Ascending aorta (tissue), 2 donors: ENCODE data around the gene EXD2. TPM values are rescaled to one million over a fixed set of nuclear protein-coding genes. Genes with fewer than 3 reads are reported as not detected.

Experiments used
- DNase-seq, 2 donors: peaks; one replicate each; pipeline ENCODE4 v3.0.0-alpha.2; 2019; ENCODE audit warnings: low spot score in 2 of 2
- H3K27ac ChIP-seq, 2 donors: fragments of 200-600 bp; sonication (generic); one replicate each; pipeline ENCODE4 v1.5.1; 2016 to 2017; ENCODE audit warnings: mild to moderate bottlenecking in 1 of 2
- H3K27me3 ChIP-seq: fragments of 200-600 bp; sonication (generic); one replicate; pipeline ENCODE4 v1.5.1; 2017
- H3K36me3 ChIP-seq, 2 donors: fragments of 200-600 bp; sonication (generic); one replicate each; pipeline ENCODE4 v1.5.1; 2016
- H3K4me1 ChIP-seq, 2 donors: fragments of 200-600 bp; sonication (generic); one replicate each; pipeline ENCODE4 v1.5.1; 2016 to 2017; ENCODE audit warnings: mild to moderate bottlenecking in 1 of 2
- H3K4me3 ChIP-seq, 2 donors: fragments of 200-600 bp; sonication (generic); one replicate each; pipeline ENCODE4 v1.5.1; 2016 to 2017; ENCODE audit warnings: mild to moderate bottlenecking in 1 of 2
- H3K9me3 ChIP-seq, 2 donors: fragments of 200-600 bp; sonication (generic); one replicate each; pipeline ENCODE4 v1.5.1; 2016
- intact Hi-C: fragments of 100-400 bp; cut with DNase I; formaldehyde crosslinking; loops from one replicate; pipeline ENCODE4 v1.15.1; 2023
- total RNA-seq: library from RNA; depleted of rRNA; stranded (reverse); fragments of >200 nt; gene quantifications from one replicate; pipeline ENCODE4 v1.1.0, GENCODE V29; 2016
- TF ChIP-seq, protein P1 (sequence below), 3 experiments: fragments of 200-600 bp in 2 of 3; fragments of 450-650 bp in 1 of 3; sonication (generic) in 2 of 3; IDR thresholded peaks; one replicate each; pipeline ENCODE4 v1.5.1; 2016 to 2019; ENCODE audit warnings: antibody characterized with exemption in 3 of 3, mild to moderate bottlenecking in 1 of 3, moderate library complexity in 1 of 3

EXD2 gene
- total RNA-seq, 1 donor from 2014 or later, result 17.2 TPM

DNA sequence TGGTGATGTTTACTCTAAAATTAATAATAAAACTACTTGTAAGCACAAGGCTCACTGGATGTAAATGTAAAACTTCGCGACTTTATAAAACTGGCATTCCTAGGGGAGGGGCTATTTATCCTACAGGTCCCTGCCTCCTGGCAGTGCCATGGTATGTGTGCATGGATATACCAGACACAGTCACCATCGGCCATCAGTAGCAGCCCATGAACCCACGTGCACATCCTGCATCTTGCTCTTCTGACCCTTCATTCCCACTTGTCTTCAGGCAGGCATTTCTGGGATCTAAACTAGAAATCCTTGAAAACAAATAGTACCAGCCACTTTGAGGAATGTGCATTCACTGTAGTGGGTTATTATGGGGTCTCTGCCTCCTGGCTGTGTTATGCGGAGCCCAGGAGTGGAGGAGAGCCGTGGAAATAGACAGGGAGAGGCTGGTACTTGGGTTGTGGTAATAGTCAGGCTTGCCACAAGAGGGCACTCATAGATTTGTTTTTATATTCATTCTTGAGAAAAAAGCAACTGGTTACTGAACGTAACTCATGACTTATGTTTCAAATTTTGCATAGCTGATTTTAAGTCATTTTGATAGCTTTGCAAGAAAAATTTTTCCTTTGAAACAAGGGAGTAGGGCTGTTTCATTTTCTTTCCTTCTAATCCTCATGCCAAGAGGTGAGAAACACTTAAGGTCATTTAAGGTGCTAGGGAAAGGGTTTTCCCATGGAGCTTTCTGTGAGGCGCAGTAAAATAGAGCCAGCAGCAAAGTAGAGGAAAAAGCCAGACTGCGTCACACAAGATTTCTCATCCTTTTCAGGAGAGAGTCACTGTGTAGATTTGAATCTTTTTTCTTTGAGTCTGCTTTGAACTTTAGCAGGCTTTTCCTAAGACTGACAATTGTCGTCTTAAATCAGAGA is 51.3 kb downstream of the EXD2 start:
- TF ChIP-seq, protein P1, sequence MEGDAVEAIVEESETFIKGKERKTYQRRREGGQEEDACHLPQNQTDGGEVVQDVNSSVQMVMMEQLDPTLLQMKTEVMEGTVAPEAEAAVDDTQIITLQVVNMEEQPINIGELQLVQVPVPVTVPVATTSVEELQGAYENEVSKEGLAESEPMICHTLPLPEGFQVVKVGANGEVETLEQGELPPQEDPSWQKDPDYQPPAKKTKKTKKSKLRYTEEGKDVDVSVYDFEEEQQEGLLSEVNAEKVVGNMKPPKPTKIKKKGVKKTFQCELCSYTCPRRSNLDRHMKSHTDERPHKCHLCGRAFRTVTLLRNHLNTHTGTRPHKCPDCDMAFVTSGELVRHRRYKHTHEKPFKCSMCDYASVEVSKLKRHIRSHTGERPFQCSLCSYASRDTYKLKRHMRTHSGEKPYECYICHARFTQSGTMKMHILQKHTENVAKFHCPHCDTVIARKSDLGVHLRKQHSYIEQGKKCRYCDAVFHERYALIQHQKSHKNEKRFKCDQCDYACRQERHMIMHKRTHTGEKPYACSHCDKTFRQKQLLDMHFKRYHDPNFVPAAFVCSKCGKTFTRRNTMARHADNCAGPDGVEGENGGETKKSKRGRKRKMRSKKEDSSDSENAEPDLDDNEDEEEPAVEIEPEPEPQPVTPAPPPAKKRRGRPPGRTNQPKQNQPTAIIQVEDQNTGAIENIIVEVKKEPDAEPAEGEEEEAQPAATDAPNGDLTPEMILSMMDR (IDR thresholded peaks at IDR 0.05), result peak; percentile 84 to 88 (median 86)
- Histone ChIP-seq H3K36me3 (peaks cover 25 to 37% of the 10 kb centered on the region in 2 donors), H3K4me1 (no peaks in the 10 kb centered on the region), H3K27me3 (no peaks in the 10 kb centered on the region), H3K9me3 (no peaks in the 10 kb centered on the region), H3K4me3 (peak overlapping the region in 1 of 2 donors; percentile 50), H3K27ac (peak overlapping the region; percentile 15 to 66)
- intact Hi-C loops, result loop anchor here (1.0 to 2.0 kb wide), 4 partner anchors 18 to 218 kb away; partner anchors contain the start of gene GALNT16
- peak in 1 of 2 donors; percentile 85 for DNase-seq

DNA sequence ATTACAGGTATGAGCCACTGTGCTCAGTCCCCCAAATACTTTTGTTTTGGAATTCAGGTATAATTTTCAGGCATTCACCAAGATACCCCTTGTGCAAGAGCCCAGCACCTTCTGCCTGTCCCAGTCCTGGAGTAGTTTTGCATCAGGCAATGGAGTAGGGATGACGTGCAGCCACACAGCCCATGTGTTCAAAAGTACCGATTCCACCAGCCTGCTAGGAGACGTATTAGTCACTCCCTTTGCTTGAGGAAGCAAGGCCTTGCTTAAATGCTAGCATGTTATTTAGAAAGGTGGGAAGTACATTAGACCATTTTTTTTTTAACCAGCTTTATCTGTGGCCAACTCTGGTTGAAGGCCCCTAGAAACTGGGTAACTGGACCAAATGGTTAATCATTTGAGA is 53.6 kb downstream of the EXD2 start:
- no peaks in the 10 kb centered on the region for H3K9me3 ChIP-seq
- peak in 1 of 2 donors; percentile 13 for DNase-seq
- H3K4me3 ChIP-seq, result no peak overlapping the region
- H3K27me3 ChIP-seq, result no peaks in the 10 kb centered on the region
- peaks cover 0 to 8% of the 10 kb centered on the region in 2 donors for H3K4me1 ChIP-seq
- H3K27ac ChIP-seq, result no peak overlapping the region
- H3K36me3 ChIP-seq, result peaks cover 9 to 17% of the 10 kb centered on the region in 2 donors
- TF ChIP-seq, protein P1 (IDR thresholded peaks at IDR 0.05), result no peak
- intact Hi-C loops, result no loop called here

DNA sequence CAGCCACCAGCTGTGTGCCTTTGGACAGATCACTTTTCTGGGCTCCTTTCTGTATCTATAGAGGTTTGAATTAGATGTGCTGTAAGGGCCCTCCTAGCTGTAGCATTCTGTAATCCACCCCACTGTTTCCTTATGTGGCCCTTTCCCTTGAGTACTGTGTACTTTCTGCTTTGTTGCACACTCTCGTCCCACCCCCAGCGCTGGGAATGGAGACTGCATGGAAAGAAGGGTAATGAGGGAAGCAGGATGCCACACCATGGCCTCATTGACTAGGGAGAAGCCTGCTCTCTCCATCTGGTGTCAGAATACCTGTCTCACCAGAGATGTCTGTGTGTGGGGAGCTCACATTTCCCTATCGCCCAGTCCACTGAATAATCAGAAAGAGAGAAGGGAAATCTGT is 55.0 kb downstream of the EXD2 start:
- Histone ChIP-seq H3K36me3 (peaks cover 0 to 4% of the 10 kb centered on the region in 2 donors), H3K9me3 (no peaks in the 10 kb centered on the region), H3K27ac (no peak overlapping the region), H3K27me3 (no peaks in the 10 kb centered on the region), H3K4me3 (no peak overlapping the region), H3K4me1 (peaks cover 0 to 8% of the 10 kb centered on the region in 2 donors)
- intact Hi-C loops, result no loop called here
- DNase-seq, result no peak
- TF ChIP-seq, protein P1 (IDR thresholded peaks at IDR 0.05), result no peak

DNA sequence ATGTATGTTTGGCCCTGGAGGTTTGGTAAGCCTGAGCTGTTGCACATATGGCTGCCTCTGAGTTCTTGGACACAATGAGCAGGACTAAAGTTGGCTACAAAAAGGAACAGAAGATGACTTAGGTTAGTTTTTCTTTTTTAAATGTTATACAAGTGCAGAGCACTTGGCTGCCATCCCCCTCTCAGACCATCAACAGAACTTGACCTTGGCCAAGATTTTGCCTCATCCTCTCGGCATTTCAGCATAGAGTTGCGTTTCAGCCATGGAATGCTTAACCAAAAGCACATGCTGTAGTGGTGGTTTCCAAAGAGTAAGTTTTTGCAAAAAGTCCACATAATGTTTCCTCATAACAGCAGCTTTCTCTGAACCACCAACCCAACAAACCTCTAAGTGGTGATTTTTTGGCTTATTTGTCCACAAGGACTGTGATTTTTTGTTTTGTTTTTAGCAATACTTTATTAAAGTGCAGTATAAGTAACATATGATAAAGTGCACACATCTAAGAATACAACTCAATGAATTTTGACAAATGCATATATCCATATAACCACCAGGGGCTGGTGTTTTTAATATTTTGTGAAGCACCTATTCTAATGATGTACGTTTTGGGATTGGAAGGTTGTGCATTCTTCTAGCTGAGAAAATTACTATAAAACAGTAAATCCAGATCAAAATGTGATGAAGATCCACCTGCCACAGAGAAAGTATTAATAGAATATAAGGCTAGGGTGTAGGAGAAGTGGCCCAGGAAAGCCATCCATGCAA is 56.6 kb downstream of the EXD2 start:
- H3K36me3 ChIP-seq, result no peaks in the 10 kb centered on the region
- peaks cover 0 to 8% of the 10 kb centered on the region in 2 donors for H3K4me1 ChIP-seq
- H3K27me3 ChIP-seq, result no peaks in the 10 kb centered on the region
- TF ChIP-seq, protein P1 (IDR thresholded peaks at IDR 0.05), result peak in 1 of 3 experiments; percentile 14
- H3K4me3 ChIP-seq, result no peak overlapping the region
- intact Hi-C loops, result no loop called here
- peak overlapping the region; percentile 31 to 59 for H3K27ac ChIP-seq
- H3K9me3 ChIP-seq, result no peaks in the 10 kb centered on the region
- peak in 1 of 2 donors; percentile 78 for DNase-seq

DNA sequence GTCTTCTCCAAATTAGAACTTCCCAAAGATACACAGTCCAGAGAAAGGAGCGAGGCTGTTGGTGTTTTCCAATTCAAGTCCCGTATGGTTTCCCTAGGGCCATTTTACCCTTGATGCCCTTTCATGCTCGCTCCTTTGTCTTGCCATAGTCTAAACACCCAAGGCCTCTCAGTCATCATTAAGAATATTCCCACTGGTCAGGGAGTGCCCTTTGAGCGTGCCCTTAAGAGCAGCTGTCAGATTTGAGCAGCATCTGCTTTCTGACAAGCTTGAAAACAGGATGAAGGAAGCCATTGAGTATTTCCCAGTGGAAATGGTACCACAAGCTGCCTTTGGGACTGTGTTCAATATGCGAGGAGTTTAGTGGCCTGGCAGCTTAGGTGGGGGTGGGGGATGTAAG is 58.3 kb downstream of the EXD2 start:
- H3K4me3 ChIP-seq, result no peak overlapping the region
- TF ChIP-seq, protein P1 (IDR thresholded peaks at IDR 0.05), result no peak
- intact Hi-C loops, result no loop called here
- H3K27ac ChIP-seq, result no peak overlapping the region
- no peaks in the 10 kb centered on the region for H3K9me3 ChIP-seq
- H3K27me3 ChIP-seq, result no peaks in the 10 kb centered on the region
- no peaks in the 10 kb centered on the region for H3K36me3 ChIP-seq
- DNase-seq, result no peak
- H3K4me1 ChIP-seq, result peaks cover 0 to 8% of the 10 kb centered on the region in 2 donors
